Mucosa of stomach (tissue), 1 donor: ENCODE measurements around the gene GRIK2.
"Not testable (repeated sequence)": the region's sequence is repeated elsewhere in the genome, so short reads cannot be mapped to it uniquely, and the experiment has no call there.

Experiments used
- H3K27me3 ChIP-seq: one replicate; pipeline ENCODE4 v1.7.0; 2013; ENCODE audit warnings: mild to moderate bottlenecking, low read length; ENCODE audit not compliant: control insufficient read depth, insufficient read depth
- H3K36me3 ChIP-seq: one replicate; pipeline ENCODE4 v1.7.0; 2013; ENCODE audit warnings: low read length; ENCODE audit not compliant: control insufficient read depth, insufficient read depth
- H3K4me1 ChIP-seq: one replicate; pipeline ENCODE4 v1.7.0; 2013; ENCODE audit warnings: mild to moderate bottlenecking, low read length; ENCODE audit not compliant: control insufficient read depth, insufficient read depth
- H3K4me3 ChIP-seq: one replicate; pipeline ENCODE4 v1.7.0; 2013; ENCODE audit warnings: low read length
- H3K9ac ChIP-seq: one replicate; pipeline ENCODE4 v1.7.0; 2013; ENCODE audit warnings: mild to moderate bottlenecking, low read length, moderate library complexity
- H3K9me3 ChIP-seq: one replicate; pipeline ENCODE4 v1.7.0; 2013; ENCODE audit warnings: mild to moderate bottlenecking, low read length, moderate library complexity; ENCODE audit not compliant: control insufficient read depth
- donor health status: Pancreatic carcinoma.

GRIK2 gene

DNA sequence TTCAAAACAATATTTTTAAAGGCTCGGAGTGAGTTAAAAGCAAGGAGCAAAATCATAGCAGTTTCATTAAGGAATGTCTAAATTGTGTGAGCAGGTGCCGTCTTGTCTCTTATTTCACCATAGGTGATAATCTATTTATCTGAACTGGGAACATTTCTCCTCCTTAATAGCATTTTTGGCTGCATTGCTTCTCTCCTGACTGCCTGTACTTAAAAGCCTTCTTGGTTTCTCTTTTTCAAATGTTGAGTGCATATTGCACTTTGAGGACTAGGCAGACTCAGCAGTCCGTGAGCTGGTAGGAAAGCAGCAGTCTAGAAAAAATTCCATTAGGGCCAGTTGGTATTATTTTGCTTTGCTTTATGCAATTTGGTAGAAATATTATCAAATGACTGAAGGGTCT is 645.9 kb downstream of the GRIK2 start:
- no peak overlapping the region for H3K9ac ChIP-seq
- no peak overlapping the region for H3K4me3 ChIP-seq
- H3K4me1 ChIP-seq, result no peaks in the 10 kb centered on the region

GRCh38 chr6:102051001-102051400 is 657.5 kb downstream of the GRIK2 start:
- no peaks in the 10 kb centered on the region for H3K9me3 ChIP-seq
- H3K4me1 ChIP-seq, result no peaks in the 10 kb centered on the region
- no peak overlapping the region for H3K9ac ChIP-seq
- H3K4me3 ChIP-seq, result no peak overlapping the region
- no peaks in the 10 kb centered on the region for H3K27me3 ChIP-seq
- H3K36me3 ChIP-seq, result no peaks in the 10 kb centered on the region

More for the DNA sequence above, 645.9 kb downstream of the GRIK2 start:
- Histone ChIP-seq H3K9me3 (no peaks in the 10 kb centered on the region), H3K27me3 (no peaks in the 10 kb centered on the region), H3K36me3 (no peaks in the 10 kb centered on the region)

- Histone ChIP-seq H3K27me3 (no peaks in the 10 kb centered on the region), H3K36me3 (no peaks in the 10 kb centered on the region), H3K9ac (no peak overlapping the region), H3K9me3 (no peaks in the 10 kb centered on the region), H3K4me3 (no peak overlapping the region), H3K4me1 (no peaks in the 10 kb centered on the region)
These were observed 658.2 kb downstream of the GRIK2 start for GRCh38 chr6:102051720-102052119.

DNA sequence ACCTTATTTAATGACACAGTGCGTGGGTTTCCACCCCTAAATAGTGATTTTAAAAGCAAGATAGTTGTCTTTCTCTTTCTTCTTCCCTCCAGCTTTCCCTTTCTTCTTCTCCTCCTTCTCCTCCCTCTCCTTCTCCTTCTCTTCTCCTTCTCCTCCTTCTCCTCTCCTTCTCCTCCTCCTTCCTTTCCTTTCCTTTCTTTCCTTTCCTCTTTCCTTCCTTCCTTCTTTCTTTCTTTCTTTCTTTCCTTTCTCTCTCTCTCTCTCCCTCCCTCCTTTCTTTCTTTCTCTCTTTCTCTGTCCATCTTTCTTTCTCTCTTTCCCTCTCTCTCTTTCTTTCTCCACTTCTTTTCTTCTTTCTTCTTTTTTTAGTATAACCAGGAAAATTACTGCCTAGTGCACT is 670.6 kb downstream of the GRIK2 start:
- H3K4me3 ChIP-seq, result no peak overlapping the region
- no peaks in the 10 kb centered on the region for H3K4me1 ChIP-seq
- no peak overlapping the region for H3K9ac ChIP-seq
- no peaks in the 10 kb centered on the region for H3K9me3 ChIP-seq
- no peaks in the 10 kb centered on the region for H3K27me3 ChIP-seq
- no peaks in the 10 kb centered on the region for H3K36me3 ChIP-seq

- H3K36me3 ChIP-seq, result no peaks in the 10 kb centered on the region
- no peak overlapping the region for H3K9ac ChIP-seq
- no peaks in the 10 kb centered on the region for H3K9me3 ChIP-seq
- no peaks in the 10 kb centered on the region for H3K4me1 ChIP-seq
- H3K27me3 ChIP-seq, result no peaks in the 10 kb centered on the region
- H3K4me3 ChIP-seq, result no peak overlapping the region
These were observed 672.8 kb downstream of the GRIK2 start for GRCh38 chr6:102066301-102066700.

- Histone ChIP-seq H3K9ac (no peak overlapping the region), H3K4me1 (no peaks in the 10 kb centered on the region)
These were observed 674.9 kb downstream of the GRIK2 start for GRCh38 chr6:102068349-102068929.

GRCh38 chr6:102075539-102075938 is 682.0 kb downstream of the GRIK2 start:
- H3K4me1 ChIP-seq, result no peaks in the 10 kb centered on the region
- H3K9ac ChIP-seq, result no peak overlapping the region
- H3K27me3 ChIP-seq, result no peaks in the 10 kb centered on the region
- H3K4me3 ChIP-seq, result no peak overlapping the region
- H3K36me3 ChIP-seq, result no peaks in the 10 kb centered on the region
- no peaks in the 10 kb centered on the region for H3K9me3 ChIP-seq

More at GRCh38 chr6:102068349-102068929, 674.9 kb downstream of the GRIK2 start:
- Histone ChIP-seq H3K36me3 (no peaks in the 10 kb centered on the region), H3K27me3 (no peaks in the 10 kb centered on the region), H3K4me3 (no peak overlapping the region), H3K9me3 (no peaks in the 10 kb centered on the region)

GRCh38 chr6:102085257-102085656 is 691.7 kb downstream of the GRIK2 start:
- H3K36me3 ChIP-seq, result no peaks in the 10 kb centered on the region
- no peak overlapping the region for H3K4me3 ChIP-seq
- no peaks in the 10 kb centered on the region for H3K4me1 ChIP-seq
- no peak overlapping the region for H3K9ac ChIP-seq
- no peaks in the 10 kb centered on the region for H3K27me3 ChIP-seq
- H3K9me3 ChIP-seq, result no peaks in the 10 kb centered on the region

DNA sequence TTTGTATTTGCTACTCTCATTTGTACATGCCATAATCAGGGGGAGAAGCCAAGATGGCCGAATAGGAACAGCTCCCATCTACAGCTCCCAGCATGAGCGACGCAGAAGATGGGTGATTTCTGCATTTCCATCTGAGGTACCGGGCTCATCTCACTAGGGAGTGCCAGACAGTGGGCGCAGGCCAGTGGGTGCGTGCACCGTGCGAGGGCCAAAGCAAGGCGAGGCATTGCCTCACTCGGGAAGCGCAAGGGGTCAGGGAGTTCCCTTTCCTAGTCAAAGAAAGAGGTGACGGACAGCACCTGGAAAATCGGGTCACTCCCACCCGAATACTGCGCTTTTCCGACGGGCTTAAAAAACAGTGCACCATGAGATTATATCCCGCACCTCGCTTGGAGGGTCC is 694.7 kb downstream of the GRIK2 start:
- H3K27me3 ChIP-seq, H3K4me3 ChIP-seq, H3K9ac ChIP-seq, H3K36me3 ChIP-seq, H3K4me1 ChIP-seq, H3K9me3 ChIP-seq: not testable (repeated sequence)

DNA sequence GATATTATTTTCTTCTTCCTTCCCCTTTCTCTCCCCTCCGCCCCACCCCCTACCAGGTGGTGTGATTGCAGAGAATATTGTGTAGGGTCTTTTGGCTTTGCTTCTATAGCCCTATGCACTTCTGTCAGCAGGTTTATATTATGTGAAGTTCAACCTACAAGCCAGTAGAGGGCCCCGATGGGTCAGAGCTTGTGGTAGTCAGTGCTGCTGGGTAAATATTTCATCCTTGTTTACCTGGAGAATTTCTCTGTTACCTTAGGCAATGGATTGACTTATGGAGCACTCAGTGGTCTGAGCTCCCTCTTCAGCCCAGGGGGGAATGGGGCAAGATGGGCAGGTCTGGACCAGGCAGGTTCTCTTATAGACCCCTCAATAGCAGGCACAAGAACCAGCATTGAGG is 720.9 kb downstream of the GRIK2 start:
- Histone ChIP-seq H3K4me1 (no peaks in the 10 kb centered on the region), H3K27me3 (no peaks in the 10 kb centered on the region), H3K9ac (no peak overlapping the region), H3K36me3 (no peaks in the 10 kb centered on the region), H3K4me3 (no peak overlapping the region), H3K9me3 (no peaks in the 10 kb centered on the region)

- Histone ChIP-seq H3K9me3 (no peaks in the 10 kb centered on the region), H3K36me3 (no peaks in the 10 kb centered on the region), H3K4me3 (no peak overlapping the region), H3K27me3 (no peaks in the 10 kb centered on the region), H3K9ac (no peak overlapping the region), H3K4me1 (no peaks in the 10 kb centered on the region)
These were observed 722.4 kb downstream of the GRIK2 start for GRCh38 chr6:102115911-102116310.

DNA sequence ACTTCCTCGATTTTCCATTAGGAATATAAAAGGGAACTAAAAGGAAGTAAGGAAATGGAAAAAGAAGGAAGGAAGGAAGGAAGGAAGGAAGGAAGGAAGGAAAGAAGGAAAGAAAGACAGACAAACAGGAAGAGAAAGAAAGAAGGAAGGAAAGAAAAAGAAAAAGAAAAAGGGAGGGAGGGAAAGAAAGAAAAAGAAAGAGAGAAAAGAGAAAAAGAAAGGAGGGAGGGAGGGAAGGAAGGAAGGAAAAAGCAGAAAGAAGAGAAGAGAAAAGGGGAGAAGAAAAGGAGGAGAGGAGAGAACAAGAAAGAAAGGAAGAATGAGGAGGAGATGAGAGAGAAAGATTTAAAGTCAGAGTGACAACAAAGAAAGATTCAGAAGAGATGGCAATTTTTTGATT is 724.5 kb downstream of the GRIK2 start:
- no peaks in the 10 kb centered on the region for H3K9me3 ChIP-seq
- H3K4me1 ChIP-seq, result no peaks in the 10 kb centered on the region
- no peak overlapping the region for H3K4me3 ChIP-seq
- no peak overlapping the region for H3K9ac ChIP-seq
- no peaks in the 10 kb centered on the region for H3K36me3 ChIP-seq
- no peaks in the 10 kb centered on the region for H3K27me3 ChIP-seq
